Muscle of leg (tissue), 16 donors: ENCODE measurements around the gene REP15. TPM values are rescaled to one million over a fixed set of nuclear protein-coding genes. Genes with fewer than 3 reads are reported as not detected.
"Not testable (repeated sequence)": the region's sequence is repeated elsewhere in the genome, so short reads cannot be mapped to it uniquely, and the experiment has no call there.

Source experiments
- DNase-seq: peaks from one replicate; pipeline ENCODE4 v3.0.0; 2013
- H3K27ac ChIP-seq: one replicate; pipeline ENCODE4 v1.5.1; 2013; ENCODE audit warnings: mild to moderate bottlenecking, low read length, control low read depth
- H3K27me3 ChIP-seq: one replicate; pipeline ENCODE4 v1.6.1; 2013; ENCODE audit warnings: low read length; ENCODE audit not compliant: control insufficient read depth, insufficient read depth
- H3K36me3 ChIP-seq: one replicate; pipeline ENCODE4 v1.6.1; 2013; ENCODE audit warnings: low read length; ENCODE audit not compliant: control insufficient read depth, insufficient read depth
- H3K4me1 ChIP-seq: one replicate; pipeline ENCODE4 v1.6.1; 2013; ENCODE audit warnings: low read length; ENCODE audit not compliant: control insufficient read depth, insufficient read depth
- H3K4me3 ChIP-seq: one replicate; pipeline ENCODE4 v1.5.1; 2013; ENCODE audit warnings: low read length, control low read depth
- H3K9me3 ChIP-seq: replicated peaks from 2 replicates; pipeline ENCODE4 v1.6.1; 2013; ENCODE audit warnings: low read depth, low read length; ENCODE audit not compliant: control insufficient read depth
- WGBS: methylation state at CpG from one replicate; pipeline ENCODE4 v1.1.5; 2013; ENCODE audit warnings: missing lambda C conversion rate; ENCODE audit not compliant: insufficient coverage; 5-methylcytosine and 5-hydroxymethylcytosine counted together
- long read RNA-seq, 11 donors: transcript quantifications; one replicate each; lab custom pipeline, GENCODE V29; 2026
- polyA plus RNA-seq, 8 donors: library from polyadenylated mRNA; unstranded; fragments of 120-200 nt; gene quantifications; one replicate each; pipeline versions ENCODE4 v1.2.1 to v1.2.3, GENCODE V29; 2013; ENCODE audit warnings: inconsistent platforms in 1 of 8, low replicate concordance in 1 of 8; ENCODE audit not compliant: insufficient read length in 8 of 8, insufficient read depth in 1 of 8
- total RNA-seq: library from RNA; stranded (reverse); fragments of 120-200 nt; gene quantifications from one replicate; pipeline ENCODE4 v1.2.4, GENCODE V29; 2013

Gene REP15, protein sequence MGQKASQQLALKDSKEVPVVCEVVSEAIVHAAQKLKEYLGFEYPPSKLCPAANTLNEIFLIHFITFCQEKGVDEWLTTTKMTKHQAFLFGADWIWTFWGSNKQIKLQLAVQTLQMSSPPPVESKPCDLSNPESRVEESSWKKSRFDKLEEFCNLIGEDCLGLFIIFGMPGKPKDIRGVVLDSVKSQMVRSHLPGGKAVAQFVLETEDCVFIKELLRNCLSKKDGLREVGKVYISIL
- total RNA-seq (1.3 TPM), polyA plus RNA-seq (1 to 10 TPM; 1.0 to 2.3 (median 1.6) TPM)
- long read RNA-seq, donor 1, partial matches to known transcripts, result 0 of 1 reads
- long read RNA-seq, donor 1, other reads (novel, unspliced or antisense), result 0 of 1 reads
- long read RNA-seq, donor 2, result 0 reads
- long read RNA-seq, donor 3, partial matches to known transcripts, result 0 of 1 reads
- long read RNA-seq, donor 3, other reads (novel, unspliced or antisense), result 0 of 1 reads
- long read RNA-seq, donor 4, partial matches to known transcripts, result 0 of 2 reads
- long read RNA-seq, donor 4, other reads (novel, unspliced or antisense), result 0 of 2 reads
- long read RNA-seq, donor 5, partial matches to known transcripts, result 0 of 2 reads
- long read RNA-seq, donor 5, other reads (novel, unspliced or antisense), result 0 of 2 reads
- long read RNA-seq, donor 6, partial matches to known transcripts, result 0 of 1 reads
- long read RNA-seq, donor 6, other reads (novel, unspliced or antisense), result 0 of 1 reads
- long read RNA-seq, donor 7, partial matches to known transcripts, result 0 of 2 reads
- long read RNA-seq, donor 7, other reads (novel, unspliced or antisense), result 0 of 2 reads
- long read RNA-seq, donor 8, partial matches to known transcripts, result 0 of 1 reads
- long read RNA-seq, donor 8, other reads (novel, unspliced or antisense), result 0 of 1 reads
- long read RNA-seq, donor 9, result 0 reads
- long read RNA-seq, donor 10, partial matches to known transcripts, result 0 of 1 reads
- long read RNA-seq, donor 10, other reads (novel, unspliced or antisense), result 0 of 1 reads
- long read RNA-seq, donor 11, partial matches to known transcripts, result 0 of 4 reads
- long read RNA-seq, donor 11, other reads (novel, unspliced or antisense), result 0 of 4 reads

DNA sequence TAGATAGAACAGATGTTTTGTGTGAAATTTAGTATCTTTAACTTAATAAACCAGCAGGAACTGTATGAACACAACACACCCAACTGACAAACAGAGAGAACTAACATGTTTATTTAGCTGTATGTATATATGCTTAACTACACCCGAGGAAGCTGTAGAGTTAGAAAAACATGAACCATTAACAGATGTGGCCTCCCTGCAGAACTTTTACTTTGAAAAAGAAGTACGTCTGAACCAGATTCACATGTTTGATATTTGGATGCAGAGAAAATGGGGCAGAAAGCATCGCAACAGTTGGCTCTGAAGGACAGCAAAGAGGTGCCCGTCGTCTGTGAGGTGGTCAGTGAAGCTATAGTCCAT is at the start of gene REP15:
Gene REP15, plus strand, starts transcription at position 155 of the 360 bp plus-strand sequence. Its CDS starts 116 bp downstream, at position 271.
- DNase-seq, result no peak
- H3K27me3 ChIP-seq, result no peaks in the 10 kb centered on the region
- H3K36me3 ChIP-seq, result peaks cover 26% of the 10 kb centered on the region
- no peaks in the 10 kb centered on the region for H3K9me3 ChIP-seq
- H3K27ac ChIP-seq, result no peak within 1 kb of the TSS
- H3K4me1 ChIP-seq, result no peaks in the 10 kb centered on the region
- H3K4me3 ChIP-seq, result no peak within 1 kb of the TSS
- 83% methylated on average over 4 of the region's 5 CpGs for WGBS

DNA sequence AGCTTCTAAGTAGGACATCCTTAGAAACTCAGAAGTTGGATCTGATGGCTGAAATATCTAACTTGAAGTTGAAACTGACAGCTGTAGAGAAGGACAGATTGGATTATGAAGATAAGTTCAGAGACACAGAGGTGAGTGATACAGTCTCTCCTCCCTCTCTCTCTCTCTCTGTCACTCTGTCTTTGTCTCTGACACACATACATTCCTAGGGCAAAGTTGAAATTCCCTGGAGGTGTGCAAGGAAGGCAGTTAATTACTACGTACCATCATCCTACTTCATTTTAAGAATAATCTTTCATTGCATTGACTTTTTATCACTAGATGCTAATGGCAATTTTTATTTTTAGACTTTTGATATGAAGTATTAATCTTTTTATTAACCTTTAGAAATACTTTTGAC is 46.2 kb upstream of the REP15 start:
- peaks cover 7% of the 10 kb centered on the region for H3K36me3 ChIP-seq
- no CpG with 5 or more reads among the region's 1 CpG for WGBS

DNA sequence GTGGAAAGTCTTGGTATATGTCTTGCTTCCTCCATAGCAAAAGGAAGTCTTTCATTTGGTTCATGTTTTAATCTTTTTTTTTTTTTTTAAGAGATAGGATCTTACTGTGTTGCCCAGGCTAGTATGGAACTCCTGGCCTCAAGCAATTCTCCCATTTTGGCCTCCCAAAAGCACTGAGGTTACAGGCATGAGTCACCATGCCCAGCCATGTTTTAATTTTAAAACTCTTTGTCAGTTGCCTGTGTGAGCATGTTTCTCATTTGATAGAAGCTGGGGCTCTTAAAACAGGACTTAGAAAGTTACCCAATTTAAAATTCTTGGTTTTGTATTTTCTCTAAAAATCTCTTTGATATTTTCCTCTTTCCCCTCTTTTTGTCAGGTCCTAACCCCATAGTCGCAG is 45.0 kb upstream of the REP15 start:
- no peaks in the 10 kb centered on the region for H3K4me1 ChIP-seq
- DNase-seq, result no peak
- WGBS, result no CpG with 5 or more reads among the region's 1 CpG
- no peaks in the 10 kb centered on the region for H3K27me3 ChIP-seq
- no peaks in the 10 kb centered on the region for H3K9me3 ChIP-seq
- peaks cover 7% of the 10 kb centered on the region for H3K36me3 ChIP-seq
- no peak overlapping the region for H3K4me3 ChIP-seq
- H3K27ac ChIP-seq, result no peak overlapping the region

More for the DNA sequence above, 46.2 kb upstream of the REP15 start:
- Histone ChIP-seq H3K27ac (no peak overlapping the region), H3K27me3 (no peaks in the 10 kb centered on the region), H3K4me1 (peaks cover 3% of the 10 kb centered on the region), H3K9me3 (no peaks in the 10 kb centered on the region), H3K4me3 (no peak overlapping the region)
- DNase-seq, result no peak

DNA sequence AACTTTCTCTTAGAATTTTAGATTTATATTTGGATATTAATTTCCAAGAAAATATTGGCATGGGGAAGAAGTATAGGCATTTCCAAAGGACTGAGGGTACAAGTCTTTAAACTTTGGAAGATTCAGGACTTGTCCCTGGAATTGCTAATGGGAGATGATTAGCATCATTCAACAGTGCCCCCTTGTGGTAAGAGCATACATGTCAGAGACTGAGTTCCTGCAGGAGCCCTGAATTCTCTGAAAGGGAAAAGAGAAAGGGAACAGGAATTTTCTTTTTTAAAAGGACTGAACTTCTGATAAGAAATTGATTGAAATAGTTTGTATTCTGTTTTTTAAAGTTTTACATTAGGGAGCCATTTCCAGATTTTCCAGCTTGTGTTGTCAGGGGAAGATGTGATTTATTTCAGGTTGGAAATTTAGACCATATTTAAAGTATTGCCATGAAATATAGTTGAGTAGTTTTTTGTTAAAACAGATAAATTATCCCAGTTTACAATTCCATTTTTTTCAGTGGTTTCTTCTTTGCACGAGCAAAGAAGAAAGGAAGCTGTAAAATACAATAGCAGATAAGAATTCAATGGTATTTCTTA is 44.0 kb upstream of the REP15 start:
- no CpG with 5 or more reads among the region's 1 CpG for WGBS
- H3K9me3 ChIP-seq, result no peaks in the 10 kb centered on the region
- no peaks in the 10 kb centered on the region for H3K4me1 ChIP-seq
- H3K27ac ChIP-seq, result no peak overlapping the region
- peaks cover 7% of the 10 kb centered on the region for H3K36me3 ChIP-seq
- H3K27me3 ChIP-seq, result no peaks in the 10 kb centered on the region
- peak; percentile 90 for DNase-seq
- no peak overlapping the region for H3K4me3 ChIP-seq

DNA sequence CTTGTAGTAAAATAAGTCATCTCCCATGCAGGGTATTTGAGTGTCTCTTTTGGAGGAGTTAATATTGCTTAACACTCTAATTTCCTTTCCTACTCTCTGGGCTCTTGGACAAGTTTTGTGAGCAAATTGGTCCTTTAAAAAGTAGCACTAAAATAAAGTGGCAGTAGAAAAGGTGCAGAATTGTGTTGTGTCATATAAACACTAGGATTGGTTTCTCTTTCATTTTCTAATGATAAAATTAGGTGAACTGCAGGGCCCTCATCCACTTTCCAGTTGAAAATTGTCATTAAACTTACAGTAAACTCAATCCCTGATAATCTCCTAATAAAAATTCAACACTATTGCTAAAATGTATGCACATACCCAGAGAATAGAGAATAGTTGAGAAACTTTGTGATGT is 42.6 kb upstream of the REP15 start:
- Histone ChIP-seq H3K27me3 (no peaks in the 10 kb centered on the region), H3K36me3 (peaks cover 14% of the 10 kb centered on the region), H3K27ac (no peak overlapping the region), H3K4me1 (no peaks in the 10 kb centered on the region), H3K9me3 (no peaks in the 10 kb centered on the region), H3K4me3 (no peak overlapping the region)
- DNase-seq, result no peak

DNA sequence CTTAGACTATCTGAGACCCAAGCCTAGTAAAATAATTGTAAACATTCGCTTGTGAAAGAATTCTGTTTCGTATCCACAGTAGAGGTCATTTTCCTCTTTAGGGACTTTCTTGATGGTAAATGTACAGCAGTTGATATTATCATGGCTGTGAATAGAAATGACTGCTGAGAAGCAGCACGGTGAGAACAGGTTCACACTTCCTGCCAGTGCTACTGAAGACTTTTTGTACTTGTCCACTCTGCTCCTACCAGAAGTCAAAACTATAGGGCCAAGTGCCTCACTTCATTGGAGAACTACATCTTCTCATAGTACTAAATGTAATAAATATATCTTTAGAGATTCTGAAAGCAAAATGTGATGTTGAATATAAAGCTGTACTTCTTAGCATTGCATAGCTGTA is 40.8 kb upstream of the REP15 start:
- not testable (repeated sequence) for H3K9me3 ChIP-seq, H3K4me3 ChIP-seq, DNase-seq, H3K27ac ChIP-seq, H3K4me1 ChIP-seq, H3K27me3 ChIP-seq
- peaks cover 14% of the 10 kb centered on the region for H3K36me3 ChIP-seq
- WGBS, result no CpG with 5 or more reads among the region's 3 CpGs

DNA sequence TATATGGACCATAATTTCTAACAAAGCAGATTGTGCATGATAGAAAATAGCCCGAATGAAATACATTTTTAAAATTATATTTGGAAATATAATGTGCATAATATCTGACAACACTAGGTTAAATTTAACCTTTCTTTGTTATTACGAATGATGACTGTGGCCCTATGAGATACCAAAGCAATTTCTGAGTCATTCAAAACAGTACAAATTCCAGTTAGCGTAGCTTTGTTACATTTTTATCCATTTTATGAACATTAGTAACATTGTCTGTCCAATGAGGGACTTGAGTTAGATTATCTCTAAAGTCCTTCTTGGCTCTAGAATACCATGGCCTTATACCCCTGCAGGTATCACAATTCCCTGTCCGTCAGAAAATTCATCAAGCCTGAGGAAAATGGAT is 39.0 kb upstream of the REP15 start:
- WGBS, result no CpG with 5 or more reads among the region's 4 CpGs
- Histone ChIP-seq H3K9me3 (no peaks in the 10 kb centered on the region), H3K4me3 (no peak overlapping the region), H3K36me3 (peaks cover 25% of the 10 kb centered on the region), H3K27ac (no peak overlapping the region), H3K4me1 (no peaks in the 10 kb centered on the region), H3K27me3 (no peaks in the 10 kb centered on the region)
- no peak for DNase-seq

DNA sequence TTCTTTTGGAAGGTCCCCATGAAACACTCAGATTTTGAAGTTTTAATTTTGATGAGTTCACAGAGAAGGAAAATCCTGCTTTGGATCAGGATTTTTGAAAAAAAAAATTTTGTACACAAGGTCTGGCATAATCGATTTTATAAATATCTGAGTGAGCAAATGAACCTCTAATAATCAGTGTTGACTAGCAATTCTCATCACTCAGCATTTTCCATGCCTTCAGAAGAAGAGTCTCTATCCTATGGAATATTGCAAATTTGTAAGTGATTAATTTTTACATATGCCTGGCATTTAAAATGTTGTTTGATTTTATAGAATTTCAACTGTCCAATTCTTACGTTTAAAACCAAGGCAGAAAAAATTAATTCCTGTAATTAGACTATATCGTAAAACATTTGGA is 30.5 kb upstream of the REP15 start:
- Histone ChIP-seq H3K9me3 (no peaks in the 10 kb centered on the region), H3K27me3 (no peaks in the 10 kb centered on the region), H3K4me3 (no peak overlapping the region), H3K4me1 (no peaks in the 10 kb centered on the region), H3K27ac (no peak overlapping the region), H3K36me3 (peaks cover 50% of the 10 kb centered on the region)
- no CpG with 5 or more reads among the region's 3 CpGs for WGBS
- DNase-seq, result no peak

DNA sequence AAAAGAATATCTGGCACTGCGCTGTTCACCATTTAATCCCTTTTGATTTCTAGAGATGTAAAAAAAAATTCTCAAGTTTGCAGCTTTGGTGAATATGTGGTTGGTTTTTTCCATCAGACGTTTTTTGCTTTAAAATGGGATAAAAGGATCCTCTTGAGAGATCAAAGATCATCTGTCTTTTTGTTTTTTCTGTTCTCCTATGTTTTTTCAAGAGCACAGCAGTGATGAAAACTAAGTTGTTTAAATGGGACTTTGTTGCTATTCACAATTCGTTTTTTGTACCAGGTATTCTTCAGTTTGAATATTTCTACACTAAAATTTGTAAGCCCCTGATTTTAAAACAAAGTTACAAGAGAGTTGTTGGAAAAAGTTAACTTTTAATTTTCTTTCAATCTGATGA is 29.7 kb upstream of the REP15 start:
- no peaks in the 10 kb centered on the region for H3K4me1 ChIP-seq
- H3K27ac ChIP-seq, result no peak overlapping the region
- no peaks in the 10 kb centered on the region for H3K9me3 ChIP-seq
- no peak overlapping the region for H3K4me3 ChIP-seq
- no peaks in the 10 kb centered on the region for H3K27me3 ChIP-seq
- no CpG with 5 or more reads among the region's 3 CpGs for WGBS
- DNase-seq, result no peak
- H3K36me3 ChIP-seq, result peaks cover 44% of the 10 kb centered on the region

DNA sequence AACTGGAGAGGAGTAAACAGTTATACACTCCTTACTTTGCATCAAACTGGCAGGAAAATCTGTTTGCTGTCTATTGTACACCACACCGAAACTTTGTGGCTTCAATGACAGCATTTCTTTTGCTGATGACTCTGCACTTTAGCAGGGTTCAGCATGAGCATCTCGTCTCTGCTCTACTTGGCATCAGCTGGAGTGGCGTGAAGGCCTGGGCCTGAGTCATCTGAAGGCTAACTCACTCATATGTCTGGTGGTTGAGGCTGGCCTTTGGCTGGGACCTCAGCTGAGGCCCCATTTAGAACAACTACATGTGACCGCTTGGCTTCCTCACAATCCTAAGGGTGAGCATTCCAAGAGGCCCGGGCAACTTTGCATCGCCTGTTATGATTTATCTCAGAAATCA is 28.7 kb upstream of the REP15 start:
- H3K27me3 ChIP-seq, result no peaks in the 10 kb centered on the region
- no peak overlapping the region for H3K4me3 ChIP-seq
- DNase-seq, result no peak
- peaks cover 40% of the 10 kb centered on the region for H3K36me3 ChIP-seq
- WGBS, result 96% methylated on average over 4 of the region's 6 CpGs
- H3K9me3 ChIP-seq, result no peaks in the 10 kb centered on the region
- H3K4me1 ChIP-seq, result no peaks in the 10 kb centered on the region
- no peak overlapping the region for H3K27ac ChIP-seq
